Fibroblast of lung (primary cell): Measurements from ENCODE around the gene TEX19.

ENCODE experiments used
- EZH2 ChIP-seq: IDR thresholded peaks from 2 replicates; pipeline ENCODE4 v1.5.1; 2012; ENCODE audit warnings: low read length, control low read depth, mild to moderate bottlenecking; ENCODE audit errors: missing control alignments
- TF ChIP-seq, protein P1 (sequence below), 2 donors: IDR thresholded peaks in 1 of 2; conservative IDR thresholded peaks in 1 of 2; 1 replicate in 1 of 2; 2 replicates in 1 of 2; pipeline ENCODE4 v1.5.1; 2011 to 2012; ENCODE audit warnings: low read length in 2 of 2, control low read depth in 1 of 2, inconsistent platforms in 1 of 2, low read depth in 1 of 2, mild to moderate bottlenecking in 1 of 2

DNA sequence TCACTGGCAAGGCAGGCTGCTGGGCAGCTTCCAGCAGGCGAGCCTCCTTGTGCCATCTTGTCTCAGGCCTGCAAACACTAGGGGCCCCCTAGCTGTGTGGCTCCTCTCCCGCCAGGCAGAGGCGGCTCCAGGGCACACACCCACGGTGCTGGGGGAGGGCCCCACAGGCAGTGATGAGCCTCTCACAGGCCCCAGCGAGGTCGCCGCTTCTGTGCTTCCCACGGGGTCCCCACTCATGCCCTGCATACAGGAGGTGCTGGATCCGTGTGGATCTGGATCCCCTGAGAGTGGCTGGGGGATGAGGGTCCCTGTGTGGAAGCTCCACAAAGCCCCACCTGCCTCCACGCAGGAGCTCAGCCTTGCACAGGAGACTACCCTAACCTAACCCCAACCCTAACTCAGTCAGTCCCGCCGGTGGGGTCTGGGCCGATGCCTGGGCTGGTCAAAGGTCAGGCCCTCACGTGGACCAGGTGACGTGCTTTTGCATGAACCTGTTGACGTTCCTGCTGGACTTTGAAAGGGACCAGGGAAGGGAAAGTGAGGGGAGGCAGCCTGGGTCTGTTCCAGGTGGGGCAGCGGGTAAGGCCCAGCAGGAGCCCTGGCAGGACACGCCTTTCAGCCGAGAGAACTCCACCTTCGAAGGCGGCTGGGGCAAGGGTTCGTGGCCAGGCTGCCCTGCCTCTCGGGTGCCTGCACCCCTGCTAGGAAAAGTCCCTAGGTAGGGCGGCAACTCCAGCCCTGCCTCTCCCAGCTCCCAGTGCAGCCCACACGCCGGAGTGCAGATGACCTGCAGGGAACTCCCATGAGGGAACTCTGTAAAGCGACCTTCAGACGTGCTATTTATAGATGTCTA lies 30.7 kb upstream of the TEX19 start:
- TF ChIP-seq, protein P1, sequence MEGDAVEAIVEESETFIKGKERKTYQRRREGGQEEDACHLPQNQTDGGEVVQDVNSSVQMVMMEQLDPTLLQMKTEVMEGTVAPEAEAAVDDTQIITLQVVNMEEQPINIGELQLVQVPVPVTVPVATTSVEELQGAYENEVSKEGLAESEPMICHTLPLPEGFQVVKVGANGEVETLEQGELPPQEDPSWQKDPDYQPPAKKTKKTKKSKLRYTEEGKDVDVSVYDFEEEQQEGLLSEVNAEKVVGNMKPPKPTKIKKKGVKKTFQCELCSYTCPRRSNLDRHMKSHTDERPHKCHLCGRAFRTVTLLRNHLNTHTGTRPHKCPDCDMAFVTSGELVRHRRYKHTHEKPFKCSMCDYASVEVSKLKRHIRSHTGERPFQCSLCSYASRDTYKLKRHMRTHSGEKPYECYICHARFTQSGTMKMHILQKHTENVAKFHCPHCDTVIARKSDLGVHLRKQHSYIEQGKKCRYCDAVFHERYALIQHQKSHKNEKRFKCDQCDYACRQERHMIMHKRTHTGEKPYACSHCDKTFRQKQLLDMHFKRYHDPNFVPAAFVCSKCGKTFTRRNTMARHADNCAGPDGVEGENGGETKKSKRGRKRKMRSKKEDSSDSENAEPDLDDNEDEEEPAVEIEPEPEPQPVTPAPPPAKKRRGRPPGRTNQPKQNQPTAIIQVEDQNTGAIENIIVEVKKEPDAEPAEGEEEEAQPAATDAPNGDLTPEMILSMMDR (conservative IDR thresholded peaks at IDR 0.05 in 1 of 2, IDR thresholded peaks at IDR 0.05 in 1 of 2; ENCODE audit: low read depth in 1 of 2, low read length in 2 of 2), result no peak
- no peak for TF ChIP-seq EZH2
